Measurements from ENCODE around the gene LNX2.
A peak's percentile ranks its signal among the peaks of the same experiment; 100 is the strongest.

The LNX2 gene

GRCh38 chr13:27620377-27621115 lies at the start of gene LNX2:
Gene LNX2 (minus strand): TSS chr13:27620529. CDS start chr13:27581703, 38,826 bp downstream.
- peak; percentile 94 to 97 for DNase-seq

GRCh38 chr13:27667946-27668345 lies 47.6 kb upstream of the LNX2 start:
- DNase-seq, result no peak

- DNase-seq, result no peak
Measured at GRCh38 chr13:27666951-27667350, 46.6 kb upstream of the LNX2 start.

- DNase-seq, result no peak
Measured at GRCh38 chr13:27665761-27666160, 45.4 kb upstream of the LNX2 start.

- no peak for DNase-seq
Measured at GRCh38 chr13:27665333-27665732, 45.0 kb upstream of the LNX2 start.

GRCh38 chr13:27663947-27664346 lies 43.6 kb upstream of the LNX2 start:
- DNase-seq, result no peak

GRCh38 chr13:27662738-27663470 lies 42.6 kb upstream of the LNX2 start:
- no peak for DNase-seq

- no peak for DNase-seq
Measured at GRCh38 chr13:27661017-27661416, 40.7 kb upstream of the LNX2 start.

GRCh38 chr13:27660511-27660910 lies 40.2 kb upstream of the LNX2 start:
- no peak for DNase-seq

- no peak for DNase-seq
Measured at GRCh38 chr13:27659145-27659865, 39.0 kb upstream of the LNX2 start.

- DNase-seq, result no peak
Measured at GRCh38 chr13:27658546-27658945, 38.2 kb upstream of the LNX2 start.

- DNase-seq, result no peak
Measured at GRCh38 chr13:27657724-27658123, 37.4 kb upstream of the LNX2 start.

- no peak for DNase-seq
Measured at GRCh38 chr13:27654816-27655215, 34.5 kb upstream of the LNX2 start.

GRCh38 chr13:27654059-27654458 lies 33.7 kb upstream of the LNX2 start:
- DNase-seq, result no peak

GRCh38 chr13:27650312-27650711 lies 30.0 kb upstream of the LNX2 start:
- no peak for DNase-seq

- no peak for DNase-seq
Measured at GRCh38 chr13:27644302-27644701, 24.0 kb upstream of the LNX2 start.

- no peak for DNase-seq
Measured at GRCh38 chr13:27643334-27644132, 23.2 kb upstream of the LNX2 start.

GRCh38 chr13:27641711-27642502 lies 21.6 kb upstream of the LNX2 start:
- DNase-seq, result no peak

- DNase-seq, result no peak
Measured at GRCh38 chr13:27639186-27639585, 18.9 kb upstream of the LNX2 start.

- no peak for DNase-seq
Measured at GRCh38 chr13:27638521-27638920, 18.2 kb upstream of the LNX2 start.

GRCh38 chr13:27638001-27638400 lies 17.7 kb upstream of the LNX2 start:
- DNase-seq, result no peak

- no peak for DNase-seq
Measured at GRCh38 chr13:27637289-27637626, 16.9 kb upstream of the LNX2 start.

Measured in activated CD4-positive, alpha-beta T cell treated with anti-CD3 and anti-CD28 coated beads for 4 hours (primary cell).